H1 (cell line): ENCODE results near the gene SOX15.

Experiments
- CTCF ChIP-seq, 3 experiments: IDR thresholded peaks; 1 replicate in 2 of 3; 2 replicates in 1 of 3; pipeline versions ENCODE4 v1.5.1 to v1.6.1; 2011; ENCODE audit warnings: low read length in 3 of 3, mild to moderate bottlenecking in 3 of 3, inconsistent platforms in 2 of 3, low read depth in 1 of 3, moderate library complexity in 1 of 3; ENCODE audit not compliant: insufficient read depth in 1 of 3; ENCODE audit errors: control extremely low read depth in 1 of 3
- JUN ChIP-seq: IDR thresholded peaks from 2 replicates; pipeline ENCODE4 v1.6.1; 2011; ENCODE audit warnings: low read depth, mild to moderate bottlenecking, improper control_type of control experiment, low read length
- POLR2A ChIP-seq, 2 experiments: IDR thresholded peaks; 1 replicate in 1 of 2; 2 replicates in 1 of 2; pipeline ENCODE4 v1.6.1; 2011; ENCODE audit warnings: low read depth in 2 of 2, low read length in 2 of 2, mild to moderate bottlenecking in 2 of 2; ENCODE audit errors: control extremely low read depth in 1 of 2
- POLR2AphosphoS5 ChIP-seq: IDR thresholded peaks from 2 replicates; pipeline ENCODE4 v1.6.1; 2011; ENCODE audit warnings: low read depth, low read length
- SIN3A ChIP-seq, 2 experiments: IDR thresholded peaks in 1 of 2; conservative IDR thresholded peaks in 1 of 2; 2 replicates each; pipeline ENCODE4 v1.6.1; 2011 to 2012; ENCODE audit warnings: low read length in 2 of 2, improper control_type of control experiment in 1 of 2, low read depth in 1 of 2, mild to moderate bottlenecking in 1 of 2

GRCh38 chr17:7618608-7619007 lies 28.7 kb upstream of the SOX15 start:
- TF ChIP-seq SIN3A (conservative IDR thresholded peaks at IDR 0.05 in 1 of 2, IDR thresholded peaks at IDR 0.05 in 1 of 2; ENCODE audit: low read depth in 1 of 2, low read length in 2 of 2) (no peak), CTCF (IDR thresholded peaks at IDR 0.05; ENCODE audit: control extremely low read depth in 1 of 3, insufficient read depth in 1 of 3, low read depth in 1 of 3, low read length in 3 of 3) (no peak), POLR2A (IDR thresholded peaks at IDR 0.05; ENCODE audit: control extremely low read depth in 1 of 2, low read depth in 2 of 2, low read length in 2 of 2) (no peak), JUN (no peak), POLR2AphosphoS5 (no peak)
